NCI-H526 (cell line): ENCODE measurements around the gene TEN1.
"Not testable (repeated sequence)": the region's sequence is repeated elsewhere in the genome, so short reads cannot be mapped to it uniquely, and the experiment has no call there.

Source experiments
- DNase-seq, 2 experiments: peaks; one replicate each; lab custom pipeline; 2025; lab: John Stamatoyannopoulos, UW

TEN1 gene

DNA sequence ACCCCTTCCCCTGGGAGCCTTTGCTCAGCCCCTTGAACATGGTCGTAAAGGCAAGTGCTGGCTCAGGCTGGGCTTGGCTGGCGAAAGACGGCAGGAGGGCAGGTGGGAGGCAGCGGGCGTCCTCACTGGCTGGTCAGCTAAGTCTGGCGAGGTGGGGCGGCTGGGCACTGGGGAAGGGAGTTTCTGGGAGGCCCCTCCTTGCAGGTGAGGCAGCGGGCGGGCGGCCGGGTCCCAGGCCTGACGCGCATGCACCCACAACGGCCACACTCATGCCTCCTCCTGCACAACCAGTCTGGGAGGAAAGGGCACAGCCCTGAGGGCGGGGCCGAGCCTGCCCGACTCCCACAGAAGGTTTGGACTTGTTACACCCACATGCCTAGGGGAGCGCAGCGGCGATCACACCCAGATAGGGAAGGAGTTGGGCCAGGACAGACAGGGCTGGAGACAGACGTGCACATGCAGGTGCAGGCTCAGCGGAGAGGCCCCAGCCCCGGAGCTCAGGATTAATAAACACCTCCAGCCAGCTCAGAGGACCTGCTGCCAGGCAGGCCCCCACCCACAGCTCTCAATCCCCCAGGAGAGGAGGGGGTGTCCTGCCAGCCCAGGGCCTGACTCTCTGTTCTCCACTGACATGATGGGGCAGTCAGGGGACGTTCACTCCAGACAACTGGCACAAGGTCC lies 48.3 kb downstream of the TEN1 start, which contains the start of gene EVPL:
EVPL (minus strand) TSS at position 148 of the 681 bp plus-strand sequence; CDS start at position 40, 108 bp downstream.
- peak; percentile 78 to 93 for DNase-seq

- no peak for DNase-seq
Measured at GRCh38 chr17:76032073-76032779, 53.2 kb downstream of the TEN1 start.

GRCh38 chr17:76032780-76033108 lies 53.7 kb downstream of the TEN1 start:
- no peak for DNase-seq

GRCh38 chr17:76033139-76033538 lies 54.1 kb downstream of the TEN1 start:
- DNase-seq = no peak

GRCh38 chr17:76034428-76035350 lies 55.6 kb downstream of the TEN1 start:
- DNase-seq = no peak

GRCh38 chr17:76036497-76037261 lies 57.6 kb downstream of the TEN1 start:
- peak; percentile 73 to 87 for DNase-seq

GRCh38 chr17:76038050-76038449 lies 59.0 kb downstream of the TEN1 start:
- no peak for DNase-seq

DNA sequence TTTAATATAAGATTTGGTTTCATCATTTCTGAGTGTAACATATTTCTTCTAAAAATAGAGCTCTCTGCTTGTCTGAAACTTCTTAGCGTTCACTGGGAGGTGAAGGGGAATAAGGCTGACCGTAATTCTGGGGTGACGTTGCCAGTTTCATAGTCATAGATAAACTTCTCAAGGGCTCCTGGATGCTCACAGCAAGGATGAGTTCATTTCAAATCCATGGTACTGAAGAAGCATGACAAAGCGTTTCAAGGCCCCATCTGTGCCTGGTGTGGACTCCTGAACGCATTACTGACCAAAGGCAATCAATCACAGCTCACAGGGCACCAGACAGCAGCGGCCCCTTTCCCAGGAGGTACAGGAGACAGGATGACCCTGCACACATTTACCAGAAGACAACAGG lies 60.1 kb downstream of the TEN1 start:
- DNase-seq = no peak

GRCh38 chr17:76040376-76040775 lies 61.3 kb downstream of the TEN1 start:
- DNase-seq = no peak

GRCh38 chr17:76042868-76043267 lies 63.8 kb downstream of the TEN1 start:
- DNase-seq = not testable (repeated sequence)

GRCh38 chr17:76044475-76045007 lies 65.5 kb downstream of the TEN1 start:
- DNase-seq = not testable (repeated sequence)

GRCh38 chr17:76046064-76046463 lies 67.0 kb downstream of the TEN1 start:
- no peak for DNase-seq

GRCh38 chr17:76048025-76048605 lies 69.1 kb downstream of the TEN1 start:
- DNase-seq = no peak

GRCh38 chr17:76048711-76049110 lies 69.7 kb downstream of the TEN1 start:
- no peak for DNase-seq

DNA sequence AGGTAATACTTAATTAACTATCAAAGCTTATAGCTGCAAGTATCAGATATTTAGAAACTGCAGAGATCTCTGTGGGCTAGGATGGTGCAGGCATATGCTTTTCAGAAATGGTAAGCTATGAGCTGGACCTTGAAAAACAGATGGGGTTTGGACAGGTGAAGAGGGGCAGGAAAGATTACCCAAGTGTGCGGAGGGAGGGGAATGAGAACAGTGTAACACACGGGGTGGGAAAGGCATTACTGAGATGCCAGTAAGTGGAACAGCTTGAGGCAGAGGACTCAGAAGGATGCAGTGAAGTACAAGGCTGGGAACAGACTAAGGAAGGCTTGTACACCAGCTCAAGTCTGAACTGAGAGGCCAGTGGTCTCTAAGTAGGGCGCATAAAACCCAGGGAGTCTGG lies 70.2 kb downstream of the TEN1 start:
- DNase-seq = no peak

DNA sequence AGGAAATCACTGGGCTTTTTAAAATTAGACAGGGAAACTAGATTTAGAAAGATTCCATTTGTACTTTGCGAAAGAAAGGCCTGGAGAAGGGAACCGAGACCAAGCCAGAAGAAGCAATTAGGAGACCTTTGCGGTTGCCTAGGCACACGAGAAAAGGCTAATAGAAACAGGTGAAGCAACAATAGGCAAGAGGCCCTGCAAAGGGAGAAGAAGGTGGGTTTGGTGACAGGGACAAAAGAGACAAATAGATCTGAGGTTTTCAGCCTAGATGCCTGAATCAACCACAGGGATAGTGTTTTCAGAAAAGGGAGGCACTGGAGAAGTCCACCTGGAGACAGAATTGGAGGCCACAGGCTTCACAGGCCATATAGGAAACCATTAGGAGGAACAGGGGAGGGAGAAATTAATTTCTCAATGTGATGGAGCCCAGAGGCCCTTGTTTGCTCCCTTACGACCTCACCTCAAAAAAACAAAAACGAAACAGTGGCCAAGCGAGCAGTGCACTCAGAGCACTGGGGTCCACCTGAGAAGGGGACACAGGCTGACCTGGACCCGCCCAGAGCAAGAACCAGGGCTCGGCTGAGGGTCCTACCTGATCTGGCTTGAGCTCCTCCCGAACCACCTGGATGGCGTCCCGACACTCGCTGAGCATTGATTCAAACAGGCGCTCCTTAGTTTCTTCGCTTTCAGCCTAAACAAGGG lies 70.9 kb downstream of the TEN1 start:
- DNase-seq = no peak
